ENCODE results near the gene PCNX1.

DNA sequence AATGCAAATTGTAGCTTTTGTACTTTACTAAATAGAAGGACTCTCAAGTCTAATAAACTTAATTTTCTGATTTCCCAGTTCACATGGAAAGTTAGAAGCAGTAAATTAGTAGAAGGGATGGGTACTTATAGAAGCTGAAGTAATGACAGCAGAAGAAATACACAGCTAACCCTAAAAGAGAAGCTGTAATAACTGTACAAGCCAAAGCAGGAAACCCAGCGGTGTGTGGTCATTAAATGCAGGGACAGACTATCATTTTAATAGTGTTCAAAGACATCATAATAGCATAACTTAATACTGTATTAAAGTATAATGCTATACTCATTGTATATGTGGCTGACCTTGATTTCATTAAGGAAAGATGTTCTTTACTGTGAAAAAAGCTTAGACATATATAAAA, 74.9 kb downstream of the PCNX1 start:
- TF ChIP-seq, protein P1, sequence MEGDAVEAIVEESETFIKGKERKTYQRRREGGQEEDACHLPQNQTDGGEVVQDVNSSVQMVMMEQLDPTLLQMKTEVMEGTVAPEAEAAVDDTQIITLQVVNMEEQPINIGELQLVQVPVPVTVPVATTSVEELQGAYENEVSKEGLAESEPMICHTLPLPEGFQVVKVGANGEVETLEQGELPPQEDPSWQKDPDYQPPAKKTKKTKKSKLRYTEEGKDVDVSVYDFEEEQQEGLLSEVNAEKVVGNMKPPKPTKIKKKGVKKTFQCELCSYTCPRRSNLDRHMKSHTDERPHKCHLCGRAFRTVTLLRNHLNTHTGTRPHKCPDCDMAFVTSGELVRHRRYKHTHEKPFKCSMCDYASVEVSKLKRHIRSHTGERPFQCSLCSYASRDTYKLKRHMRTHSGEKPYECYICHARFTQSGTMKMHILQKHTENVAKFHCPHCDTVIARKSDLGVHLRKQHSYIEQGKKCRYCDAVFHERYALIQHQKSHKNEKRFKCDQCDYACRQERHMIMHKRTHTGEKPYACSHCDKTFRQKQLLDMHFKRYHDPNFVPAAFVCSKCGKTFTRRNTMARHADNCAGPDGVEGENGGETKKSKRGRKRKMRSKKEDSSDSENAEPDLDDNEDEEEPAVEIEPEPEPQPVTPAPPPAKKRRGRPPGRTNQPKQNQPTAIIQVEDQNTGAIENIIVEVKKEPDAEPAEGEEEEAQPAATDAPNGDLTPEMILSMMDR (IDR thresholded peaks at IDR 0.05; ENCODE audit: insufficient read depth, low read length), result no peak
- TF ChIP-seq GABPA (IDR thresholded peaks at IDR 0.05; ENCODE audit: low read depth), result no peak
- TF ChIP-seq POLR2AphosphoS5 (IDR thresholded peaks at IDR 0.05; ENCODE audit: low read depth), result no peak
